ENCODE data around the gene L3MBTL3.

The L3MBTL3 gene

DNA sequence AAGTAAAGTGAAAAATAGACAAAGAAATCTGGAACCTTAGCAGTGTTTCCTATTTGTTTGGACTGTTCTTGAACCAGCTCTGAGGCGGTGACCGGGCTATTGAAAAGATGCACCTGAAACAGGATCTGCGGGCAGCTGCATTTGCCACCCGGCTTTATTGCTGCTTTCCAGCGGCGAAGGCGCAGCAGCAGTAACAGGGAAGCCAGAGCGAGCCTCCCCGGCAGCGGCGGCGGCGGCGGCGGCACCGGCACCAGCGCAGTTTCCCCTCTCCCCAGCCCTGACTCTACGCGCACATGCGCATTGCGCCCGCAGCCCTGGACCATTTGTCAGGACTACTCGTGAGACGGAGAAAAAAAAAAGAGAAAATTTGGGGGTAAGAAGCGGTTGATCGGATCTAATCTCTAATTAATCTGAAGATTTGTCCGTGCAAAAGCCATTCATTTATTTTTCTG is at the start of gene L3MBTL3:
TSS of gene L3MBTL3 (plus strand) at position 290 of the 452 bp plus-strand sequence. CDS start 24,119 bp downstream, outside the sequence.
- in situ Hi-C loops (cut with MboI; ENCODE audit: low sequenced_read_pairs) = no loop called here

DNA sequence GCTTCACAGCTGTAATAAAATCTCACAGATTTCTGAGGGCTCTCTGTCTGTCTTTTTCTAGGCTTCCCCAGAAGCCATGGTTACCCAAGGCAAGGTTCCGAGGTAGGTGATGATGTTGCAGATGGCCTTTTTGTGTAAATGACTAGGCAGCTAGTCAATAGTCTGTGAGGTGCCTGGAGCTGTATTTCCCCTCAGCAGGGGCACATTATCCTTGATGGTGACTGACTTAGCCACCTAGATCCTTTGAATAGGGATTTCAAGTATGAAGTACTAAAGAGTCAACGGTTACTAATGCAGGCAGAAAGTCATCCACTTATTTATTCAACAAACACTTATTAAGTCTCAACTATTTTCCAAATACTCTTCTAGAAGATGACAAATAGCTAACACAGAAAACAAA is 49.3 kb upstream of the L3MBTL3 start:
- in situ Hi-C loops (cut with MboI; ENCODE audit: low sequenced_read_pairs) = no loop called here

DNA sequence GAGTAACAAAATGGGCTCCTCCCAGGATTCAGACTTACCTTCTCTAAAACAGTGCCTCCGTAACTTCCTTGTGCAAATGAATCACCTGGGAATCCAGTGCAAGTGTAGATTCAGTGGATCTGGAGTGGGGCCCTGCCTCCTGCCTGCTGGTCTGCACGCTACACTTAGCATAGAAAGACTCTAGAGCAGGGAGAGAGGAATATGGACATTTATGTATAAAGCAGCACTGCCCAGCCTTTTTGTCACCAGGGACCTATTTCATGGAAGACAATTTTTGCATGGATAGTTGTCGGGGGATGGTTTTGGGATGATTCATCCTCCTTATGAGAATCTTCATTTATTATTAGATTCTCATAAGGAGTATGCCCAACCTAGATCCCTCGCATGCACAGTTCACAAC is 42.3 kb upstream of the L3MBTL3 start:
- in situ Hi-C loops (cut with MboI; ENCODE audit: low sequenced_read_pairs) = no loop called here

DNA sequence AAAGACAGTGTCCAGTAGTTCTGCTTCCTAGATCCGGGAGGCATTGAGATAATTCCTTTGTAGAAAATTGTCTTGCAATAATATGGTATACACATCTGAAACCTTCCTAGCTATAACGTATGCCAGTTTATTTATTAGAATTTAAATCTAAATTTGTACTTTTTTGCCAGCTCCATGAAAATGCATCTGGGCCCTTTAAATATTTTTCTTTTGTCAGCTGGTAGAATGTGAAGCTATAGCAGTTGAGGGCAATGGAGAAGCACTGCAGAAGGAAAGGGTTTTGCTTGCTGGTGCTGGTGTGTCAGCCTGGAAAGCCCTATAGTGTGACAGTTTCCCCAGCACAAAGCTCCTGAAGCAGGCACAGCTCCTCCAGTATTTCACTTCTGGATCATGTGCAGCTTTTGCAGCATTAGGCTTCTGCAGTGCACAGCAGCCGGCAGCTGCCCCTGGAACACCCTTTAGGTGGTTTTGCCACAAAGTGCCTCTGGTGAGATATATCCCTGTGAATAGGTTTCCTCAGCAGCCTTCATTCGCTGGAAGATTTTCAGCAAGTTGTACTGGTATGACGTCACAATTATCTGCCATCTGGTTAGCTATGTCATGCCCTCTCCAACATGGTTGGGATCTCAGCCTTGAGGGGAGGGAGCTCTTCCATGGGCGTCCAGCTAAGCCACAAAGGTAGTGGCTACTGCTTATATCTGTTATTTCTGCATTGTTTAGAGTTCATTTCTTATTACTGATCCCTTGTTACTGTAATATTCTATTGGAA is 40.0 kb upstream of the L3MBTL3 start:
- in situ Hi-C loops (cut with MboI; ENCODE audit: low sequenced_read_pairs) = no loop called here

DNA sequence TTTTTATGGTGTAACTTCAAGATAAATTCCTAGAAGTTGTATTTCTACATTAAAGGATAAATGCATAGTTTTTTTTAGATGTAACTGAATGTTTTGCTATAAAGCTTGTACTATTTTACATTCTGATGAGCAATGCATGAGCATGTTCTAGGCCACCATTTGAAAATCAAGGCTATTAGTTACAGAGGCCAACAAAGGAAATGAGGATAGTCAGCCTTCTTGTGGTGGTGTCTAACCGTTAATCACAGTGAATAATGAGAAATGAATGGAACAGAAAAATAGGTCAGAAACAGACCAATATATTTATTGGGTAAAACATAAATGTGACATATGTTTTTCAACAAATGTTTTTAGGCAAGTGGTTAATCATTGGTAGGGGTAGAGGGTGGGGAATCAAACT is 37.6 kb upstream of the L3MBTL3 start:
- in situ Hi-C loops (cut with MboI; ENCODE audit: low sequenced_read_pairs) = no loop called here

DNA sequence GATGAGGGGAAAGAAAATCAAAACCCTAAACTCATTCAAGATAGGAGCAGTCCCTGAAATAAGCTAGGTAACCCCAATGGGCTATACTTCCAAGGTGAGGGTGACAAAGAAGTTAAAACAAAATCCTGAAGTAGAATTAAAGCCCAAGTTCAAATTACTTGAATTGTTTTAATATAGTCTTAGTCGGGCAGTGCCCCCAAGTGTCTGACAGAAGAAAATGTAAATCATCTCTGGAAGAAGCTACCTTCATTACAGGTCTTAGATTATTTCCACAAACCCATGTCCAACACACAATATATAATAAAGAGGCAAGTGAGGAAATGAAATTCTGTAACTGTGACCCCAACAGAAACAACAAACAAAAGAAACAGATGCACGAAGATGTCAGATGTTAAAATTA is 36.8 kb upstream of the L3MBTL3 start:
- in situ Hi-C loops (cut with MboI; ENCODE audit: low sequenced_read_pairs) = no loop called here

DNA sequence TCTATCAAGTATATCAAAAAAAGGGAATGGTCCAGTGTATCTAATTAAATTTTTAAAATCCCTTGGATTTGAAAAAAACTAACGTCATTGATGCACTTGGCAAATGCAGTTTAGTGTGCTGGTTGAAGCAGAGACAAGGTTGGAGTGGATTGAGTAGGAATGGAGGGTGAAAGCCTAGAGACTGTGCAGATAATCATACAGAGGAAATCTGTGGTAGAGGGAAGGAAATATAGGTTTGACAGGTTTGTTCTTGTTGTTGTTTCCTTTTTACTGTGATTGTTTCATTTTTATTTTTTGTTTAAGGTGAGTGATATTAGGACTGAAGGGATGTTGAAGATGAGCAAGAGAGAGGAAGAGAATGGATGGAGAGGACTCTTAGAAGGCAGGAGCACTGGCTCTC is 29.0 kb upstream of the L3MBTL3 start:
- in situ Hi-C loops (cut with MboI; ENCODE audit: low sequenced_read_pairs) = no loop called here

DNA sequence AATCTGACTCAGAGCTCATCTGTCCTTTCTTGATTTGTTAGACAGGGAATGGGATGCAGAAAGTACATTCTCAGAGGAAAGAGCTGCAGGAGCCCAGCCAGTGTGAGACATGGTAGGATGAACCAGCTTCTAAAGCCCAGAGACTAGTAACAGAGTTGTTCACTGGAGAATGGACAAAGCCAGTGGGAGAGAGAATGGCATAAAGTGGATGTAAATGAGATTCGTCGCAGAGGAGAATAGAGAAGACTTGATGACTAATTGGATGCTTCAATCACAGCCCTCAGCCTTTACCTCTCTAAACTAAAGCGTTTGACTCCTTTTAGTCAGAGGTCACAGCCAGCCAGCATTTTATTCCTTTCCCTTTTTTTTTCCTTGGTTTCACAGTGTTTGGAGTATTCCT is 25.5 kb upstream of the L3MBTL3 start:
- in situ Hi-C loops (cut with MboI; ENCODE audit: low sequenced_read_pairs) = no loop called here

DNA sequence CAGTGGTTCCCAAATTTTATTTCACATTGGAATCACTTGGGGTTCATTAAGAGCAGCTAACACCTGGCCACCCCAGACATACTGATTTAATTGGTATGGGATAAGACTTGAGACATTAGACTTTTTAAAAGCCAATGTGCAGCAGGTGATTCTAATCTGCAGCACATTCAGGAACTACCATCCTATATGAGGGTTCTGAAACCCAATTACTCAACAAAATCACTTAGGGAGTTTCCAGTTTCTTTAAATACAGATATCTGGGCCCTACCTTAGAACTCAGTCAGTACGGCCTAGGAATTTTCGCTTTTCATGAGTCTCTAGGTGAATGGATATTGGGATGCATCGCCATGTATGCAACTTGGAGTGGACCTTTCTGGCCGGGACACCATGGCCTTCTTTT is 24.0 kb upstream of the L3MBTL3 start:
- in situ Hi-C loops (cut with MboI; ENCODE audit: low sequenced_read_pairs) = no loop called here

DNA sequence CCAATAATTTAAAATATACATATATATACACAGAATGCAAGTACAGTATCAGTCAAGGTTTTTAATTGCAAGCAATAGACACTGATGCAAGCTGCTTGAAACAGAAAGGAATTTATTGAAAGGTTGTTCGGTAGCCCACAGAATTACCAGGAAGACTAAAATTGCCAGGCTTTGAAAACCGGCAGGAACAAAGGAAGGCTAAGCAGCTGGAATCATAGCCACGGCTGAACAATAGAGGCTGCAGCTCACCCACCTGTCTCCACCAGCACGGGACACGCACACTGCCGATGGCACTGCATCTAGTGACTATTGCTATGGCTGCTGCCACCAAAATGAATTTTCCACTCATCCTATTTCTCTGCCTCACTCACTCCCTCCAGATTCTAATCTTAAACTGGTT is 22.0 kb upstream of the L3MBTL3 start:
- in situ Hi-C loops (cut with MboI; ENCODE audit: low sequenced_read_pairs) = no loop called here

DNA sequence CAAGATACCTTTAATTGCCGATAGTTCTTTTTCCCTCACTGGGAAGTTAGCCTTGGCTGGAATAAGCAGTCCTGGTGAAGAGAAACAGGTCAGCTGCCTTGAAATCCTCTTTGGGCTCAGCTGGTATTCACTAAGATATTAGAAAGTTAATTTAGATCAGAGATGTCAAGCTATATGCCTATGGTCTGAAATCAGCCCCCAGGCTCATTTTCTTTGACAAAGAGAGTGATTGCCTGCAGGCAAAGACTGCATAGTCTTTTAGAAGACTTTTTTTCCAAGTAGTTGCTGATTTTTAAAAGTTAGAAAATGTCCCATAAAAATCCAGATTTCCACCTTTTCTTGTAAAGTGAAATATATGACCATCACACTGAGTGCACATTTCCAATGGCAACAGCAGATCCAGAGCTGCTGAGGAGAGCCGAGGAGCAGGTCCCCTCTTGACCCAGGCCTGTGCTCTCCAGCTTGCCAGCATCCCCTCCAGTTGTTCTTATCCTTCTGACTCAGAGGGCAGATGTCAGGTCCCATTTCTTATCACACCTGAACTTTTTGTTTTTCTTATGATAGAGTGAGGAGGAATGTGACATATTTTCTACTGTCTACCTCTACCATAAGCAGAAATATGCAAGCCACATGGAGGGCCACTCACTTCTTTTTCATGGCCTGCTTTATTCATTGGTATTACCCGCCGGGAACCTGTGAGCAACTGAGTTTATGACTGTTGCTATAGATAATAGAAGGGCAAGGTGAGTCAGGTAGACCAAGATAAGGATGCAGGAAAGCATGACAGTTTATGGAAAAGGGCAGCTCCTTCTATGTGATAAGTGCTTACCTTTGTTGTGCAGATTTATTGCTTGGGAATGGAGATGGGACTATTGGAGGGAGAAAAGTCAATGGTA is 17.6 kb upstream of the L3MBTL3 start:
- in situ Hi-C loops (cut with MboI; ENCODE audit: low sequenced_read_pairs) = no loop called here

DNA sequence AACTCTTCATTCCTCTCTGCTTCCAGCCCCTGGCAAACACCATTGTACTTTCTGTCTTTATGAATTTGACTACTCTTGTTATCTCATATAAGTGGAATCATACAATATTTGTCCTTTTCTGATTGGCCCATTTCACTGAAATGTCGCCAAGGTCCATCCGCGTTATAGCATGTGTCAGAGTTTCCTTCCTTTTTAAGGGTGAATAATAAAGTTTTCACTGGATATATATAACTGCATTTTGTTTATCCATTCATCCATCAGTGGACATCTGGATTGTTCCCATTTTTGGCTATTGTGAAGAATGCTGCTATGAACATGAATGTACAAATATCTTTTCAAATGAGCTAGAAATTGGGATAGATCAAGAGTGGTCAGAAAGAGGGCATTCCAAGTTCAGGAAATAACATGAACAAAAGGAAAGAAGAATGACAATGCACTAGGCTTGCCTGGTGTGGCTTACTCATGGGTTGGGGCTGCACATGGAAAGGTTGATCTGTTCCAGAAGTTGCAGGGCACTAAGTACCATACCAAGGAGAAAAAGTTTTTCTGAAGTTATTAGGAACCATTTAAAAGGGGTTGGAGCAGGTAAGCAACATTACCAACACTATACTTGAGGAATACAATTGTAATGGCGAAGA is 10.0 kb upstream of the L3MBTL3 start:
- in situ Hi-C loops (cut with MboI; ENCODE audit: low sequenced_read_pairs) = no loop called here

DNA sequence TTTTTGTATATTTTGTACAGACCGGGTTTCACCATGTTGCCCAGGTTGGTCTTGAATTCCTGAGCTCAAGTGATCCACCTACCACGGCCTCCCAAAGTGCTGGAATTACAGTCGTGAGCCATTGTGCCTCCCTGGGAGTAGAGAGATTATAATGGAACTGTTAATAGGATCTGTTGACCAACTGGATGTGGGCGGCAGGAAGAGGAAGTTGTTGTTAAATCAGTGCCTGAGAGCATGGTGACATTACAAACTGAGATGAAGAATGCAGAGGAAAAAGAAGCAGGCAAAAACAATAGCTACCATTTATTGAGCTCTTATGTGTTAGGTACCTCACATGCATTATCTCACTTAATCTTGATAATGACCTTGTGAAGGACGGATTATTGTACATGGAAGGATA is 9.2 kb upstream of the L3MBTL3 start:
- in situ Hi-C loops (cut with MboI; ENCODE audit: low sequenced_read_pairs) = no loop called here

DNA sequence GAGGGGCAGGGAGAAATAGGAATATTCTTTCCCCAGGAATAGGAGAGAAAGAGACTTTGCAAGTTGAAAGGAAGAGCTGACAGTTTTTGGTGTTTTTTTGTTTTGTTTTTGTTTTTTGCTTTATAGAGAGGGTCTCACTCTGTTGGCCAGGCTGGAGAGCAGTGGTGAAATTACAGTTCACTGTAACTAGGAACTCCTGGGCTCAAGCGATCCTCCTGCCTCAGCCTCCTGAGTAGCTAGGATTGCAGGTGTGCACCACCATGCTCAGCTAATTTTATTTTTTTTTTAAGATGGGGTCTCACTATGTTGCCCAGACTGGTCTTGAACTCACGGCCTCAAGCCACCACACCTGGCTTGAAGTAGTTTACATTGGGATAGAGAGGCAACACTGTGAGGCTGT is 8.0 kb upstream of the L3MBTL3 start:
- in situ Hi-C loops (cut with MboI; ENCODE audit: low sequenced_read_pairs) = no loop called here

DNA sequence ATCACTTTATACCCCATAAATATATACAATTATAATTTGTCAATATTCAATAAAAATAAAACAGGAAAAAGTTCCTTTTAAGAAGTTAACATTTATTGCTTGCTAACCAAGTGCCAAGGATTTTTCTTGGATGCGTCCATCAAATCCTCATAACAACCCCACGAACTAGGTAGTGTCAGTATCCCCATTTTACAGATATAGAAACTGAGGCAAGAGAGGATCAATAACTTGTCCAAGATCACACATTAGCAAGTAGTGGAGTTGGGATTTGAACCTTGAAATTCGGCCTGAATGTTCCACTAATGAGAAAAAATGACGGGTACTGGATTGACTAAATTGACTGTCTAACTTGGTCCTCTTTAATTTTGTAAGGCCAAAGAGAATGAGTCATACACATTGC is 5.7 kb upstream of the L3MBTL3 start:
- in situ Hi-C loops (cut with MboI; ENCODE audit: low sequenced_read_pairs) = no loop called here

DNA sequence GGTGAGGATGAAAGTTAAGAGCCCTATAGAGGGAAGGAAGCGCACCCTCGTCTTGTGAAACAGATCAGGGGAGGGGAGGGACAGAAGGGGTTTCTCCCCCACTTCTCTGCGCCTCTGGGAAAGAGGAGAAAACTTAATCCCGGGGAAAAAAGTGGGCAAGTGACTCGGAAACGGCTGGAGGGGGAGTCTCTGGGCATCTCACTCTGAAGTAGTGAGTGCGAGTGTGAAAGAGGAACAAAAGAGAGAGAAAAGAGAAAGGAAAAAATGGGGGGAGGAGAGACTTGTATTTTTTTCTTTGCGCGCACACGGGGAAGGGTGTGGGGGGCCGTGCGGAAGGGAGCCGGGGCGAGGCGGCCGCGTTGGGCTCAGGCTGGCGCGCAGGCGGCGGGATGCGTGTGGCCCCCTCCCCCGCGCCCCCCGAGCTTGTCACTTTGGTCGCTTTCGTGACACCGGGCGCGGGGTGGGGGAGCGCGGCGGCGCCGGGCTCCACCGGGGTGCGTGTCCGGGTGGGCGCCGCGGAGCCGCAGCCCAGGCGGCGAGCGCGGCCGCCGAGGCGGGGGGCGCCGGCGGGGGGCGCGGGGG is 454 bp downstream of the L3MBTL3 start:
- in situ Hi-C loops (cut with MboI; ENCODE audit: low sequenced_read_pairs) = no loop called here

DNA sequence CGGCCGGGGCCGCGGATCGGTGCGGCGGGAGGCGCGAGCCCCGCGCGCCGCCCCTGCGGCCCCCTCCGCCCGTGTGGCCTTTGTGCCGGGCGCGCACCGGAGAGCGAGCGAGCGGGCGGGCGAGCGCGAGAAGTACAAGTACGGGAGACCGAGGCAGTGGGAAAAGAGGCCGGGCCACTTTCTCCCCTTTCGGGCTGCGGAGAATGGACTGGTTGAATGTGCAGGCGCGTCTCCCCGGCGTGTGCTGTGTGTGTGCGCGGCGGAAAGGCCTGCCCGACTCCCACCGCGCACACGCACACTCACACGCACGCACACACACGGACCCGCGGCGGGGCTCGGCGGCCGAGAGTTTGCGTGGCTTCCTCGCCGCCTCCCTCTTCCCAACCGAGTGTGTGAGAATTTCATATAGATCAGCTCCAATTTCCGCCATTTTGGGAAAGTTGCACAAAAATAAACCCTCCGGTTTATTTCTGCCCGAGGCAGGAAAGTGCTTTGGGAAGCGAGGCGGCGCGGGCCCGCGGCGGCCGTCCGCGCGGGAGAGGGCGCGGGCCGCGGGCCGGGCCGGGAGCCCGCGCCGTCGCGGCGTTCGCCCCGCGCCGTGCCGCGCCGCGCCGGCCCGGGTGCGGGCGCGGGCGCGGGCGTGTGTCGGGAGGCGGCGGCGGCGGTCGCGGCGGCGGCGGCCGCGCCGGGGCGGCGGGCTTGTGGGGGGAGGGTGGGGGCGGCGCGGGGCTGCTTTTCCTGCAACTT is 1.1 kb downstream of the L3MBTL3 start:
- in situ Hi-C loops (cut with MboI; ENCODE audit: low sequenced_read_pairs) = no loop called here

DNA sequence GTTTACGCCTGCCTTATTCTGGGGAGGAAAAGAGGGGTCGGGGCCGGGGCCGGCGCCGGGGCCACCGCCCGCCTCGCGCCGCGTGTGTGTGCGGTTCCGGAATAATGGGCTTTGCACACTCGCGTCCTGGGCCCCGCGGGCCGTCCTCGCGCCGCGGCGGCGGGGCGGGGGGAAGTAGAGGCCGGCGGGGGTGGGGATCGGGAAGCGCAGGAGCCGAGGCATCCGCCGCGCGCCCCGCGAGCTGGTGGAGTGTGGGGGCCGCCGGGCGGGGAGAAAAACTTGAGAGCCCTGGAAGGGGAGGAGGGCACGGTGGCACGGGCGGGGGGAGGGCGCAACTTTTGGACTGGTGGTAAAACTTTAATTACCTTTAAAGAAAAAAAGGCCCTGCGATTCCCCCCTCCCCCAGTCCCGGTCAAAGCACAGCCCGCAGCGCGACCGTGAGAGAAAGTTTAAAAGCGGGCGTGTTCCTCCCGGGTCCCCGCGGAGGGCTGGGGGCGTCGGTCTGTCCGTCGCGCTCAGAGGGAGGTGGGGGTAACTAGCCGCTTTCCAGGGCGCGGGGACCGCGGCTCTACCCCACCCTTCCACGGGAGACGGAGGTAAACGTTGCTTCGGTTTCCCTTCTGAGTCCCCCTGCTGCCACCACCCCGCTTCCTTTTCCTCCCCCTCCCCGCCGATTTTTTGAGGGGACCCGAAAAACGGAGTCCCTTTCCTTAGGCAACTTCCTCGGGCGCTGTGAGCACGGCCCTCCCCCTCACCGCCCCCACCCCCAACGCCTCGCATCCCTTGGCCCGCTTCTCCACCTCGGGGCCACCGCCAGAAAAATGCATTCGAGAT is 1.9 kb downstream of the L3MBTL3 start:
- in situ Hi-C loops (cut with MboI; ENCODE audit: low sequenced_read_pairs) = no loop called here

DNA sequence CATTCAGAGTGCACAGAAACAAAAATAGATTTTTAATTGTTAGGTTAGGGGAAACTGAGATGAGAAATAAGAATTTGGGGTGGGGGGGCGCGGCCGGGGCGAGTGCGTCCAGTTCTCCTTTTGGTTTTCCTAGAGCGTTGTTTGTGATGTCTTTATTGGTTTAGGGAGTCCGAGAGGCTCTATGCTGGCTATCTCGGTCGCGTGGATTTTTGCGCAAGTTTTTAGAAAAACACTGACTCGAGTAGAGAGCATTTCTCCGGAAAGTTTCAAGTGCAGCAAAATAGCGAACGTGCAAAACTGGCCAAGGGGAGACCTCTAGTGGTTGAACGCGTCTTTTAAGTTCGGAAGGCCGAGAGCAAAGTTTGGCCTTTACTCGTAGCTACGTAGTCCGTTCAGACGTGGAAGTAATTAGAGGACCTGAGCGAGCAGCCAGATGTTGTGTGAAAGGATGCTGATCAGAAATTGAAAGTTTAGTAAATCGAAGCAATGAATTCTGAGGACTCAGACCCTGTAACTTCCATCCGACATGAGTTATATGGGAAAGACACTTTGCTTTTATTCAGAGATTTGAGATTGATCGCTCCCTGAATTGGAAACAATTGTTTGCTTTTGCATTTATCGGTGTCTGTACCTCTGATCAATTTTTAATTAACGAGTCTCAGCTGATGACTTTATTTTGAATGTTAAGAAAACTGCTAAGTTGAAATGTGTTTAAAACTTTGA is 2.7 kb downstream of the L3MBTL3 start:
- in situ Hi-C loops (cut with MboI; ENCODE audit: low sequenced_read_pairs) = no loop called here

Data from HL-60/S4 treated with phorbol 12-myristate 13-acetate at 8.2 ng/mL for 4 days and 3 days (cell line).